Measurements from ENCODE around the gene CPNE1. TPM values are rescaled to one million over a fixed set of nuclear protein-coding genes. Genes with fewer than 3 reads are reported as not detected.

CPNE1 gene
- total RNA-seq, 1 experiment from 2014 or later, result 333 TPM

DNA sequence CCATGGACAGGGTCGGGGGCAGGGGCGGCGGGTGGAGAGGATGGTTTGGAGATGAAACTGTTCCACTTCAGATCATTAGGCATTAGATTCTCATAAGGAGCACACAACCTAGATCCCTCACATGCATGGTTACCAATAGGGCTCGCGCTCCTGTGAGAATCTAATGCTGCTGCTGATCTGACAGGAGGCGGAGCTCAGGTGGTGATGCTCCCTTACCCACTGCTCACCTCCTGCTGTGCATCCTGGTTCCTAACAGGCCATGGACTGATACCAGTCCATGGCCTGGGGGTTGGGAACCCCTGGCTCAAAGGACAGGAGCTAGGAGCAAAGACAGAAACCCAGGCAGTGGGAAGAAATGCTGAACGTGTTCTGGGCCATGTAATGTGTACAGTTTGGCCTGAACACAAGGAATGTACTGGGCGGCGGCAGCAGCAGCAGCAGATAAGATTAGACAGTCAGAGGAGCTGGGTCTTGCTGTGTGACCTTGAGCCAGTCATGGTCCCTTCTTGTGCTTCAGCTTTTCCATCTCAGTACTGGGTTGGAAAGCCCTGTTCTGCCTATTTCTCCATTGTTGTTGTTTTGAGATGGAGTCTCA, 53.8 kb downstream of the CPNE1 start (continued):
- TF ChIP-seq EZH2phosphoT487 (IDR thresholded peaks at IDR 0.05; ENCODE audit: borderline replicate concordance) (no peak), JUND (IDR thresholded peaks at IDR 0.05) (no peak), CBX3 (IDR thresholded peaks at IDR 0.05; ENCODE audit: low read depth) (no peak), SRF (IDR thresholded peaks at IDR 0.05; ENCODE audit: low read depth) (no peak), ZNF274 (IDR thresholded peaks at IDR 0.05; ENCODE audit: low read depth, low read length) (no peak), ELF1 (IDR thresholded peaks at IDR 0.05; ENCODE audit: borderline replicate concordance, low read depth) (no peak), POLR2A (IDR thresholded peaks at IDR 0.05; ENCODE audit: borderline replicate concordance, extremely low read depth, insufficient read depth, insufficient read length) (no peak), EGR1 (IDR thresholded peaks at IDR 0.05; ENCODE audit: low read depth) (no peak), RAD21 (IDR thresholded peaks at IDR 0.05; ENCODE audit: low read depth) (no peak), MAX (IDR thresholded peaks at IDR 0.05) (no peak), SIN3A (IDR thresholded peaks at IDR 0.05; ENCODE audit: low read depth) (no peak)
- TF ChIP-seq, protein P1, sequence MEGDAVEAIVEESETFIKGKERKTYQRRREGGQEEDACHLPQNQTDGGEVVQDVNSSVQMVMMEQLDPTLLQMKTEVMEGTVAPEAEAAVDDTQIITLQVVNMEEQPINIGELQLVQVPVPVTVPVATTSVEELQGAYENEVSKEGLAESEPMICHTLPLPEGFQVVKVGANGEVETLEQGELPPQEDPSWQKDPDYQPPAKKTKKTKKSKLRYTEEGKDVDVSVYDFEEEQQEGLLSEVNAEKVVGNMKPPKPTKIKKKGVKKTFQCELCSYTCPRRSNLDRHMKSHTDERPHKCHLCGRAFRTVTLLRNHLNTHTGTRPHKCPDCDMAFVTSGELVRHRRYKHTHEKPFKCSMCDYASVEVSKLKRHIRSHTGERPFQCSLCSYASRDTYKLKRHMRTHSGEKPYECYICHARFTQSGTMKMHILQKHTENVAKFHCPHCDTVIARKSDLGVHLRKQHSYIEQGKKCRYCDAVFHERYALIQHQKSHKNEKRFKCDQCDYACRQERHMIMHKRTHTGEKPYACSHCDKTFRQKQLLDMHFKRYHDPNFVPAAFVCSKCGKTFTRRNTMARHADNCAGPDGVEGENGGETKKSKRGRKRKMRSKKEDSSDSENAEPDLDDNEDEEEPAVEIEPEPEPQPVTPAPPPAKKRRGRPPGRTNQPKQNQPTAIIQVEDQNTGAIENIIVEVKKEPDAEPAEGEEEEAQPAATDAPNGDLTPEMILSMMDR (IDR thresholded peaks at IDR 0.05 in 2 of 3, conservative IDR thresholded peaks at IDR 0.05 in 1 of 3; ENCODE audit: borderline replicate concordance in 1 of 3, insufficient read depth in 1 of 3, low read depth in 2 of 3, low read length in 2 of 3), result no peak

GRCh38 chr20:35607003-35607735, 57.5 kb downstream of the CPNE1 start:
- POLR2A ChIA-PET, result interaction anchor here (1.1 kb wide), 1 partner anchor 9 kb away, joined by 3 read pairs; the partner anchor contains the start of gene SPAG4
- intact Hi-C loops (cut with micrococcal nuclease), result loop anchor here (5.0 kb wide), 1 partner anchor 60 kb away; no protein-coding TSS in a partner anchor
- Histone ChIP-seq H2AFZ (ENCODE audit: low read depth, low read length, poor library complexity, severe bottlenecking) (no peak overlapping the region), H3K79me2 (ENCODE audit: insufficient read depth, low read length) (no peaks in the 10 kb centered on the region), H3K4me2 (ENCODE audit: low read length) (peak overlapping the region; percentile 82), H3K9me3 (ENCODE audit: control insufficient read depth in 1 of 2, insufficient read depth in 1 of 2, low read depth in 1 of 2, low read length in 2 of 2) (no peaks in the 10 kb centered on the region), H3K27ac (ENCODE audit: low read depth, low read length) (peak overlapping the region; percentile 3; the same call in 1 of the 2 replicates), H3K9me2 (ENCODE audit: insufficient read depth) (no peaks in the 10 kb centered on the region), H3K9ac (ENCODE audit: low read length) (peak overlapping the region; percentile 44), H3K36me3 (ENCODE audit: control insufficient read depth in 1 of 2, insufficient read depth in 2 of 2, low read length in 2 of 2) (no peaks in the 10 kb centered on the region), H3K4me1 (ENCODE audit: control insufficient read depth in 1 of 2, insufficient read depth in 2 of 2, low read length in 2 of 2) (peaks cover 24 to 45% of the 10 kb centered on the region in 2 experiments), H4K20me1 (ENCODE audit: insufficient read depth) (no peaks in the 10 kb centered on the region), H3K27me3 (ENCODE audit: insufficient read depth, low read length) (no peaks in the 10 kb centered on the region), H3K4me3 (replicated peaks in 1 of 2; ENCODE audit: low read depth in 1 of 2, low read length in 2 of 2) (peak overlapping the region; percentile 8 to 49)
- no peak for DNase-seq (ENCODE audit: low read depth, low spot score)
- peak; percentile 73 for ATAC-seq
- RAD21 ChIA-PET (ENCODE audit: low non-redundant PET in 1 of 2, low total read pairs in 2 of 2, uncharacterized antibody in 2 of 2, unreplicated experiment in 2 of 2), result no interaction called here
- BruUV-seq (replicated peaks), result TSS peak; percentile 84
- CTCF ChIA-PET, result no interaction called here
- TF ChIP-seq YY1 (IDR thresholded peaks at IDR 0.05; ENCODE audit: extremely low read depth, insufficient replicate concordance, low read depth, low read length) (peak; percentile 8), CEBPB (IDR thresholded peaks at IDR 0.05; ENCODE audit: low read depth) (no peak), FOSL1 (IDR thresholded peaks at IDR 0.05; ENCODE audit: low read depth) (peak; percentile 79), POLR2A (IDR thresholded peaks at IDR 0.05; ENCODE audit: borderline replicate concordance, extremely low read depth, insufficient read depth, insufficient read length) (no peak), ZFX (IDR thresholded peaks at IDR 0.05) (no peak), ZNF274 (IDR thresholded peaks at IDR 0.05; ENCODE audit: low read depth, low read length) (no peak)
- TF ChIP-seq, protein P2, sequence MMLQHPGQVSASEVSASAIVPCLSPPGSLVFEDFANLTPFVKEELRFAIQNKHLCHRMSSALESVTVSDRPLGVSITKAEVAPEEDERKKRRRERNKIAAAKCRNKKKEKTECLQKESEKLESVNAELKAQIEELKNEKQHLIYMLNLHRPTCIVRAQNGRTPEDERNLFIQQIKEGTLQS (IDR thresholded peaks at IDR 0.05), result no peak
- TF ChIP-seq, protein P1 (IDR thresholded peaks at IDR 0.05 in 2 of 3, conservative IDR thresholded peaks at IDR 0.05 in 1 of 3; ENCODE audit: borderline replicate concordance in 1 of 3, insufficient read depth in 1 of 3, low read depth in 2 of 3, low read length in 2 of 3), result no peak

Data from HCT116 (cell line).